ENCODE measurements around the gene IFFO2. TPM values are rescaled to one million over a fixed set of nuclear protein-coding genes. Genes with fewer than 3 reads are reported as not detected.

IFFO2 gene
- total RNA-seq, 1 experiment from 2014 or later, result 13.0 TPM

DNA sequence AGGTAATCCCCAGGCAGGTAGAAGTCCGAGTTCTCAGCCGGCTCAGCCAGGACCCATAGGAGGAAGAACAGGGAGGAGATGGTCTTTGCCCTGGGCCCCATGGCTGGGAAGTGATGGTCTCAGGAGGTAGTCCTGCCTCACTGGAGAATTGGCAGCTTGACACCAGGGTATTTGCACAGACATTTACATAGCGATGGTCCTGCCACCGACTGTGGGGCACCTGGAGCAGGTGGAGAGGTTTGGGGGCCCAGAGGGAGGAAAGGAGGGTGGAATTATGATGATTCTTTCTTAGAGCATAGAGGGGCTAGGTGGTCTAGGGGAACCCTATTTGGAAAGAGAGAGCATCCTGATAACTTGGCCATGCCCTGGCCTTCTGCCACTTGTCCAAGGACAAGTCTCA is 96.9 kb downstream of the IFFO2 start, which contains the start of gene TAS1R2:
TSS of gene TAS1R2 (minus strand) at position 101 of the 400 bp plus-strand sequence. CDS start at position 101, 0 bp downstream.
- CTCF ChIA-PET, result interaction anchor here (0.8 kb wide), 1 partner anchor 158 kb away, joined by 4 read pairs; no protein-coding TSS in a partner anchor
- Mint-ChIP-seq H3K4me1 (ENCODE audit: low read depth, unreplicated experiment) (no peaks in the 10 kb centered on the region), H3K27me3 (ENCODE audit: unreplicated experiment) (peaks cover 54% of the 10 kb centered on the region), H3K36me3 (ENCODE audit: insufficient read depth, unreplicated experiment) (no peaks in the 10 kb centered on the region), H3K4me3 (ENCODE audit: low read depth, unreplicated experiment) (no peak within 1 kb of the TSS), H3K27ac (ENCODE audit: unreplicated experiment) (no peak within 1 kb of the TSS), H3K9me3 (ENCODE audit: low read depth, unreplicated experiment) (no peaks in the 10 kb centered on the region)
- TF ChIP-seq, protein P1, sequence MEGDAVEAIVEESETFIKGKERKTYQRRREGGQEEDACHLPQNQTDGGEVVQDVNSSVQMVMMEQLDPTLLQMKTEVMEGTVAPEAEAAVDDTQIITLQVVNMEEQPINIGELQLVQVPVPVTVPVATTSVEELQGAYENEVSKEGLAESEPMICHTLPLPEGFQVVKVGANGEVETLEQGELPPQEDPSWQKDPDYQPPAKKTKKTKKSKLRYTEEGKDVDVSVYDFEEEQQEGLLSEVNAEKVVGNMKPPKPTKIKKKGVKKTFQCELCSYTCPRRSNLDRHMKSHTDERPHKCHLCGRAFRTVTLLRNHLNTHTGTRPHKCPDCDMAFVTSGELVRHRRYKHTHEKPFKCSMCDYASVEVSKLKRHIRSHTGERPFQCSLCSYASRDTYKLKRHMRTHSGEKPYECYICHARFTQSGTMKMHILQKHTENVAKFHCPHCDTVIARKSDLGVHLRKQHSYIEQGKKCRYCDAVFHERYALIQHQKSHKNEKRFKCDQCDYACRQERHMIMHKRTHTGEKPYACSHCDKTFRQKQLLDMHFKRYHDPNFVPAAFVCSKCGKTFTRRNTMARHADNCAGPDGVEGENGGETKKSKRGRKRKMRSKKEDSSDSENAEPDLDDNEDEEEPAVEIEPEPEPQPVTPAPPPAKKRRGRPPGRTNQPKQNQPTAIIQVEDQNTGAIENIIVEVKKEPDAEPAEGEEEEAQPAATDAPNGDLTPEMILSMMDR (IDR thresholded peaks at IDR 0.05; ENCODE audit: unreplicated experiment), result no peak
- DNase-seq, result no peak
- no TSS peak for BruUV-seq (replicated peaks)
- intact Hi-C loops (cut with micrococcal nuclease; ENCODE audit: unreplicated experiment), result no loop called here

DNA sequence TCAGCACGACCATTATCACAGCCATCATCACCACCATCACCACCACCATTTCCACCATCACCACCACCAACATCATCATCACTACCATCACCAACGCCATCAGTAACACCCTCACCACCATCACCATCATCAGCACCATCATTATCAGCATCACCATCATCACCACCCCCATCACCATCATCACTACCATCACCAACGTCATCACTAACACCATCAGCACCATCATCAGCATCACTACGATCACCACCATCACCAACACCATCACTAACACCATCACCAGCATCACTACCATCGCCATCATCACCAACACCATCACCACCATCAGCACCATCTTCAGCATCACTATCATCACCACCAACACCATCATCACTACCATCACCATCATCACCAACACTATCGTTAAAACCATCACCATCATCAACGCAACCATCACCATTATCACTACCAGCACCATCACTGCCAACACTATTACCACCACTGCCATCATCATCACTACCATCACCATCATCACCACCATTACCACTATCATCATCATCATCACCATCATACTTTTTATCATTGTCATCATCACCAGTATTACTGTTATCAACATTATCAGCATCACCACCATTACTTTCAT is 98.3 kb downstream of the IFFO2 start:
- Mint-ChIP-seq H3K27ac (ENCODE audit: unreplicated experiment) (no peak overlapping the region), H3K4me1 (ENCODE audit: low read depth, unreplicated experiment) (no peaks in the 10 kb centered on the region), H3K9me3 (ENCODE audit: low read depth, unreplicated experiment) (no peaks in the 10 kb centered on the region), H3K36me3 (ENCODE audit: insufficient read depth, unreplicated experiment) (no peaks in the 10 kb centered on the region), H3K4me3 (ENCODE audit: low read depth, unreplicated experiment) (no peak overlapping the region), H3K27me3 (ENCODE audit: unreplicated experiment) (peaks cover 42% of the 10 kb centered on the region)
- DNase-seq, result no peak
- CTCF ChIA-PET, result no interaction called here
- TF ChIP-seq, protein P1 (IDR thresholded peaks at IDR 0.05; ENCODE audit: unreplicated experiment), result no peak
- no TSS peak for BruUV-seq (replicated peaks)
- intact Hi-C loops (cut with micrococcal nuclease; ENCODE audit: unreplicated experiment), result no loop called here

DNA sequence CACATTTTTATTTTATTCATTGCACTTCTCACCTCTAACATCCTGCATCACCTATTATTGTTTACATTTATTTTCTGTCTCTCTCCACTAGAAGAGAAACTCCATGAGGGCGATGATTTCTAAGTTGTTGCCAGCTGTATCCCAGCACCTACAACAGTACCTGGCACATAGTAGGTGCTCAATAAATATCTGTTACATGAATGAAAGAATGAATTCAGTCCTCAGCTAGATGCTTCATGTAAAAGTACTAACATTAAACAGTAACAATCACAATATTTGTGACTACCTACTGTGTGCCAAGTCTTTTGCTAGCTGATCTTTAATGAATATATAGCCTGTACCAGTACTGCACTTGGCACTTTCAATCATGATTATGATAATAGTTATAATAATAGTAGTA is 100.0 kb downstream of the IFFO2 start:
- BruUV-seq (replicated peaks), result no TSS peak
- intact Hi-C loops (cut with micrococcal nuclease; ENCODE audit: unreplicated experiment), result no loop called here
- TF ChIP-seq, protein P1 (IDR thresholded peaks at IDR 0.05; ENCODE audit: unreplicated experiment), result no peak
- no peak for DNase-seq
- Mint-ChIP-seq H3K27ac (ENCODE audit: unreplicated experiment) (no peak overlapping the region), H3K4me1 (ENCODE audit: low read depth, unreplicated experiment) (no peaks in the 10 kb centered on the region), H3K9me3 (ENCODE audit: low read depth, unreplicated experiment) (no peaks in the 10 kb centered on the region), H3K36me3 (ENCODE audit: insufficient read depth, unreplicated experiment) (no peaks in the 10 kb centered on the region), H3K4me3 (ENCODE audit: low read depth, unreplicated experiment) (no peak overlapping the region), H3K27me3 (ENCODE audit: unreplicated experiment) (peaks cover 24% of the 10 kb centered on the region)
- CTCF ChIA-PET, result no interaction called here

DNA sequence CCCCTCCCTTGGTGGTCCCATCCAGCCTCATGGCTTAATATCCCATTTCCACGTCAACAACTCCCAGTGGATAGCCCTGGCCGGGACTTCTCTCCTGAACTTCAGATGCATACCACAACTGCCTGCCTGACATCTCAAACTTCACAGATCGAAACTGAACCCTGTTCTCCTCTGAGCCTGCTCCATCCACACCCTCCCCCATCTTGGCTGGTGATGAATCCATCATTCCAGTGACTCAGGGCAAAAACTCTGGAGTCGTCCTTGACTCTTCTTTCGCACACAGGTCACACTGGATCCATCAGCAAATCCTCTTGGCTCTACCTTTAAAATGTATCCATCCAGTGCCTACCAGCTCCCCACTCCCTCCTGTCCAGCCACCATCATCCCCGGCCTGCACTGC is 100.9 kb downstream of the IFFO2 start:
- no peak for DNase-seq
- peaks cover 21% of the 10 kb centered on the region for H3K27me3 Mint-ChIP-seq (ENCODE audit: unreplicated experiment)
- no TSS peak for BruUV-seq (replicated peaks)
- H3K4me1 Mint-ChIP-seq (ENCODE audit: low read depth, unreplicated experiment), result no peaks in the 10 kb centered on the region
- TF ChIP-seq, protein P1 (IDR thresholded peaks at IDR 0.05; ENCODE audit: unreplicated experiment), result no peak
- no peaks in the 10 kb centered on the region for H3K9me3 Mint-ChIP-seq (ENCODE audit: low read depth, unreplicated experiment)
- no peak overlapping the region for H3K27ac Mint-ChIP-seq (ENCODE audit: unreplicated experiment)
- H3K4me3 Mint-ChIP-seq (ENCODE audit: low read depth, unreplicated experiment), result no peak overlapping the region
- no peaks in the 10 kb centered on the region for H3K36me3 Mint-ChIP-seq (ENCODE audit: insufficient read depth, unreplicated experiment)
- CTCF ChIA-PET, result no interaction called here
- intact Hi-C loops (cut with micrococcal nuclease; ENCODE audit: unreplicated experiment), result no loop called here

Measured in Calu3 (cell line).